ENCODE data around the gene ATM.

ATM gene

GRCh38 chr11:108333403-108333899 lies 110.6 kb downstream of the ATM start:
- Histone ChIP-seq H3K36me3 (ENCODE audit: control insufficient read depth, insufficient read depth, low read length) (peaks cover 56% of the 10 kb centered on the region), H3K4me3 (ENCODE audit: extremely low read depth, insufficient read depth, low read length, poor library complexity, severe bottlenecking) (no peak overlapping the region), H3K27ac (ENCODE audit: low read depth, low read length, severe bottlenecking) (no peak overlapping the region), H3K4me1 (ENCODE audit: control insufficient read depth, insufficient read depth, low read length, poor library complexity, severe bottlenecking) (no peaks in the 10 kb centered on the region), H3K9me3 (ENCODE audit: control insufficient read depth, low read length) (no peaks in the 10 kb centered on the region)
- 100% methylated on average over 1 of the region's 2 CpGs; no CpG with 5 or more reads in 1 of the 2 experiments for WGBS, 2 experiments (ENCODE audit: insufficient coverage in 2 of 2)

GRCh38 chr11:108338750-108339149 lies 115.9 kb downstream of the ATM start:
- Histone ChIP-seq H3K36me3 (ENCODE audit: control insufficient read depth, insufficient read depth, low read length) (peaks cover 20% of the 10 kb centered on the region), H3K4me3 (ENCODE audit: extremely low read depth, insufficient read depth, low read length, poor library complexity, severe bottlenecking) (no peak overlapping the region), H3K4me1 (ENCODE audit: control insufficient read depth, insufficient read depth, low read length, poor library complexity, severe bottlenecking) (no peaks in the 10 kb centered on the region), H3K27ac (ENCODE audit: low read depth, low read length, severe bottlenecking) (no peak overlapping the region), H3K9me3 (ENCODE audit: control insufficient read depth, low read length) (no peaks in the 10 kb centered on the region)
- 100% methylated on average over 1 of the region's 2 CpGs; no CpG with 5 or more reads in 1 of the 2 experiments for WGBS, 2 experiments (ENCODE audit: insufficient coverage in 2 of 2)

- H3K9me3 ChIP-seq (ENCODE audit: control insufficient read depth, low read length) = no peaks in the 10 kb centered on the region
- H3K36me3 ChIP-seq (ENCODE audit: control insufficient read depth, insufficient read depth, low read length) = peaks cover 6% of the 10 kb centered on the region
- no peak overlapping the region for H3K27ac ChIP-seq (ENCODE audit: low read depth, low read length, severe bottlenecking)
- no peak overlapping the region for H3K4me3 ChIP-seq (ENCODE audit: extremely low read depth, insufficient read depth, low read length, poor library complexity, severe bottlenecking)
- no CpG with 5 or more reads among the region's 1 CpG for WGBS, 2 experiments (ENCODE audit: insufficient coverage in 2 of 2)
- no peaks in the 10 kb centered on the region for H3K4me1 ChIP-seq (ENCODE audit: control insufficient read depth, insufficient read depth, low read length, poor library complexity, severe bottlenecking)
Measured at GRCh38 chr11:108340973-108341372, 118.1 kb downstream of the ATM start.

- H3K9me3 ChIP-seq (ENCODE audit: control insufficient read depth, low read length) = no peaks in the 10 kb centered on the region
- no peaks in the 10 kb centered on the region for H3K4me1 ChIP-seq (ENCODE audit: control insufficient read depth, insufficient read depth, low read length, poor library complexity, severe bottlenecking)
- WGBS, 2 experiments (ENCODE audit: insufficient coverage in 2 of 2) = 94% methylated on average over 2 of the region's 4 CpGs; no CpG with 5 or more reads in 1 of the 2 experiments
- no peaks in the 10 kb centered on the region for H3K36me3 ChIP-seq (ENCODE audit: control insufficient read depth, insufficient read depth, low read length)
- no peak overlapping the region for H3K4me3 ChIP-seq (ENCODE audit: extremely low read depth, insufficient read depth, low read length, poor library complexity, severe bottlenecking)
- H3K27ac ChIP-seq (ENCODE audit: low read depth, low read length, severe bottlenecking) = no peak overlapping the region
Measured at GRCh38 chr11:108341654-108342053, 118.8 kb downstream of the ATM start.

GRCh38 chr11:108343714-108344113 lies 120.8 kb downstream of the ATM start:
- Histone ChIP-seq H3K4me3 (ENCODE audit: extremely low read depth, insufficient read depth, low read length, poor library complexity, severe bottlenecking) (no peak overlapping the region), H3K4me1 (ENCODE audit: control insufficient read depth, insufficient read depth, low read length, poor library complexity, severe bottlenecking) (no peaks in the 10 kb centered on the region), H3K36me3 (ENCODE audit: control insufficient read depth, insufficient read depth, low read length) (peaks cover 8% of the 10 kb centered on the region), H3K27ac (ENCODE audit: low read depth, low read length, severe bottlenecking) (no peak overlapping the region), H3K9me3 (ENCODE audit: control insufficient read depth, low read length) (no peaks in the 10 kb centered on the region)
- 86 to 100% methylated on average over 1 of the region's 2 CpGs for WGBS, 2 experiments (ENCODE audit: insufficient coverage in 2 of 2)

GRCh38 chr11:108345767-108346166 lies 122.9 kb downstream of the ATM start:
- 89 to 95% methylated on average over 1 to 4 of the region's 4 CpGs for WGBS, 2 experiments (ENCODE audit: insufficient coverage in 2 of 2)
- Histone ChIP-seq H3K36me3 (ENCODE audit: control insufficient read depth, insufficient read depth, low read length) (peaks cover 20% of the 10 kb centered on the region), H3K4me1 (ENCODE audit: control insufficient read depth, insufficient read depth, low read length, poor library complexity, severe bottlenecking) (no peaks in the 10 kb centered on the region), H3K4me3 (ENCODE audit: extremely low read depth, insufficient read depth, low read length, poor library complexity, severe bottlenecking) (no peak overlapping the region), H3K9me3 (ENCODE audit: control insufficient read depth, low read length) (no peaks in the 10 kb centered on the region), H3K27ac (ENCODE audit: low read depth, low read length, severe bottlenecking) (no peak overlapping the region)

GRCh38 chr11:108346451-108346850 lies 123.6 kb downstream of the ATM start:
- H3K9me3 ChIP-seq (ENCODE audit: control insufficient read depth, low read length) = no peaks in the 10 kb centered on the region
- no peak overlapping the region for H3K27ac ChIP-seq (ENCODE audit: low read depth, low read length, severe bottlenecking)
- H3K4me3 ChIP-seq (ENCODE audit: extremely low read depth, insufficient read depth, low read length, poor library complexity, severe bottlenecking) = no peak overlapping the region
- no peaks in the 10 kb centered on the region for H3K4me1 ChIP-seq (ENCODE audit: control insufficient read depth, insufficient read depth, low read length, poor library complexity, severe bottlenecking)
- peaks cover 21% of the 10 kb centered on the region for H3K36me3 ChIP-seq (ENCODE audit: control insufficient read depth, insufficient read depth, low read length)

GRCh38 chr11:108351468-108351867 lies 128.6 kb downstream of the ATM start:
- peaks cover 65% of the 10 kb centered on the region for H3K36me3 ChIP-seq (ENCODE audit: control insufficient read depth, insufficient read depth, low read length)
- no peaks in the 10 kb centered on the region for H3K4me1 ChIP-seq (ENCODE audit: control insufficient read depth, insufficient read depth, low read length, poor library complexity, severe bottlenecking)
- H3K9me3 ChIP-seq (ENCODE audit: control insufficient read depth, low read length) = no peaks in the 10 kb centered on the region
- no peak overlapping the region for H3K27ac ChIP-seq (ENCODE audit: low read depth, low read length, severe bottlenecking)
- H3K4me3 ChIP-seq (ENCODE audit: extremely low read depth, insufficient read depth, low read length, poor library complexity, severe bottlenecking) = no peak overlapping the region

GRCh38 chr11:108364159-108364558 lies 141.3 kb downstream of the ATM start:
- Histone ChIP-seq H3K4me3 (ENCODE audit: extremely low read depth, insufficient read depth, low read length, poor library complexity, severe bottlenecking) (no peak overlapping the region), H3K4me1 (ENCODE audit: control insufficient read depth, insufficient read depth, low read length, poor library complexity, severe bottlenecking) (no peaks in the 10 kb centered on the region), H3K27ac (ENCODE audit: low read depth, low read length, severe bottlenecking) (no peak overlapping the region), H3K9me3 (ENCODE audit: control insufficient read depth, low read length) (no peaks in the 10 kb centered on the region), H3K36me3 (ENCODE audit: control insufficient read depth, insufficient read depth, low read length) (peaks cover 10% of the 10 kb centered on the region)
- no CpG with 5 or more reads among the region's 2 CpGs for WGBS, 2 experiments (ENCODE audit: insufficient coverage in 2 of 2)

GRCh38 chr11:108368134-108368533 lies 145.3 kb downstream of the ATM start:
- H3K4me3 ChIP-seq (ENCODE audit: extremely low read depth, insufficient read depth, low read length, poor library complexity, severe bottlenecking) = no peak overlapping the region
- H3K36me3 ChIP-seq (ENCODE audit: control insufficient read depth, insufficient read depth, low read length) = peaks cover 10% of the 10 kb centered on the region
- H3K4me1 ChIP-seq (ENCODE audit: control insufficient read depth, insufficient read depth, low read length, poor library complexity, severe bottlenecking) = no peaks in the 10 kb centered on the region
- H3K9me3 ChIP-seq (ENCODE audit: control insufficient read depth, low read length) = no peaks in the 10 kb centered on the region
- WGBS, 2 experiments (ENCODE audit: insufficient coverage in 2 of 2) = no CpG with 5 or more reads among the region's 1 CpG
- H3K27ac ChIP-seq (ENCODE audit: low read depth, low read length, severe bottlenecking) = no peak overlapping the region

GRCh38 chr11:108369064-108369463 lies 146.2 kb downstream of the ATM start:
- Histone ChIP-seq H3K9me3 (ENCODE audit: control insufficient read depth, low read length) (no peaks in the 10 kb centered on the region), H3K36me3 (ENCODE audit: control insufficient read depth, insufficient read depth, low read length) (peaks cover 10% of the 10 kb centered on the region), H3K4me3 (ENCODE audit: extremely low read depth, insufficient read depth, low read length, poor library complexity, severe bottlenecking) (no peak overlapping the region), H3K4me1 (ENCODE audit: control insufficient read depth, insufficient read depth, low read length, poor library complexity, severe bottlenecking) (no peaks in the 10 kb centered on the region), H3K27ac (ENCODE audit: low read depth, low read length, severe bottlenecking) (no peak overlapping the region)
- WGBS, 2 experiments (ENCODE audit: insufficient coverage in 2 of 2) = 94% methylated on average over 2 to 3 of the region's 5 CpGs
